ENCODE results near the gene YY1. TPM values are rescaled to one million over a fixed set of nuclear protein-coding genes. Genes with fewer than 3 reads are reported as not detected.

YY1 gene
- total RNA-seq, 1 donor from 2014 or later, result 87.5 TPM

DNA sequence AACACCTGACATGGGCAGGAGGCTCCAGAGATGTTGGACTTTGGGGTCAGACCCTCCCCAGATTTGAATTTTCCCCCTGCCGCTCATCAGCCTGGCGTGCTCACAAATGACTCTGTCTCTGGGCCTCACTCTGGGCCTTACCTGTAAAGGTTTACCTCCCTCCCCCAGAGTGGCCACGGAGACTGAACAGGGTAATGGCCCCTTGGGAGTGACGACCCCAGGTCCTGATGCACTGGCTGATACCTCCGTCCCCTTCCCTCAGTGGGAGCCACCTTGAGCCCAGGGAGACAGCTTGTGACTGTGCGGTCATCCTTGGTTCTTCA is 60.3 kb downstream of the YY1 start:
- no peaks in the 10 kb centered on the region for H3K36me3 ChIP-seq (ENCODE audit: insufficient read depth, low read length)
- peaks cover 11% of the 10 kb centered on the region for H3K36me3 Mint-ChIP-seq (ENCODE audit: low read depth, unreplicated experiment)
- peaks cover 11% of the 10 kb centered on the region for H3K4me1 ChIP-seq (ENCODE audit: insufficient read depth, low read length)
- H3K27ac ChIP-seq (ENCODE audit: low read depth, low read length), result no peak overlapping the region
- H3K27me3 ChIP-seq (ENCODE audit: insufficient read depth, low read length), result no peaks in the 10 kb centered on the region
- no peak overlapping the region for H3K27ac Mint-ChIP-seq (ENCODE audit: unreplicated experiment)
- peaks cover 24% of the 10 kb centered on the region for H3K79me2 ChIP-seq (ENCODE audit: insufficient read depth, low read length)
- FAIRE-seq (no peak), DNase-seq (ENCODE audit: low read depth) (no peak)
- TF ChIP-seq, protein P1, sequence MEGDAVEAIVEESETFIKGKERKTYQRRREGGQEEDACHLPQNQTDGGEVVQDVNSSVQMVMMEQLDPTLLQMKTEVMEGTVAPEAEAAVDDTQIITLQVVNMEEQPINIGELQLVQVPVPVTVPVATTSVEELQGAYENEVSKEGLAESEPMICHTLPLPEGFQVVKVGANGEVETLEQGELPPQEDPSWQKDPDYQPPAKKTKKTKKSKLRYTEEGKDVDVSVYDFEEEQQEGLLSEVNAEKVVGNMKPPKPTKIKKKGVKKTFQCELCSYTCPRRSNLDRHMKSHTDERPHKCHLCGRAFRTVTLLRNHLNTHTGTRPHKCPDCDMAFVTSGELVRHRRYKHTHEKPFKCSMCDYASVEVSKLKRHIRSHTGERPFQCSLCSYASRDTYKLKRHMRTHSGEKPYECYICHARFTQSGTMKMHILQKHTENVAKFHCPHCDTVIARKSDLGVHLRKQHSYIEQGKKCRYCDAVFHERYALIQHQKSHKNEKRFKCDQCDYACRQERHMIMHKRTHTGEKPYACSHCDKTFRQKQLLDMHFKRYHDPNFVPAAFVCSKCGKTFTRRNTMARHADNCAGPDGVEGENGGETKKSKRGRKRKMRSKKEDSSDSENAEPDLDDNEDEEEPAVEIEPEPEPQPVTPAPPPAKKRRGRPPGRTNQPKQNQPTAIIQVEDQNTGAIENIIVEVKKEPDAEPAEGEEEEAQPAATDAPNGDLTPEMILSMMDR (IDR thresholded peaks at IDR 0.05; ENCODE audit: insufficient read depth, low read depth, low read length), result no peak
- TF ChIP-seq EZH2 (IDR thresholded peaks at IDR 0.05; ENCODE audit: insufficient read depth, low read length), result no peak
- H3K9ac ChIP-seq (ENCODE audit: low read length), result no peak overlapping the region
- H3K4me2 ChIP-seq (ENCODE audit: low read length), result no peak overlapping the region
- H3K4me3 Mint-ChIP-seq (ENCODE audit: unreplicated experiment), result no peak overlapping the region
- no peak overlapping the region for H2AFZ ChIP-seq (ENCODE audit: low read depth, low read length)
- H3K4me3 ChIP-seq (ENCODE audit: insufficient read depth, low read depth, low read length), result no peak overlapping the region
- H4K20me1 ChIP-seq (ENCODE audit: insufficient read depth, low read length), result peaks cover 52% of the 10 kb centered on the region
- H3K27me3 Mint-ChIP-seq (ENCODE audit: low read depth, unreplicated experiment), result no peaks in the 10 kb centered on the region
- no peaks in the 10 kb centered on the region for H3K9me3 ChIP-seq (ENCODE audit: insufficient read depth, low read depth, low read length)
- H3K4me1 Mint-ChIP-seq (ENCODE audit: low read depth, unreplicated experiment), result peaks cover 5% of the 10 kb centered on the region
- no peaks in the 10 kb centered on the region for H3K9me3 Mint-ChIP-seq (ENCODE audit: unreplicated experiment)

DNA sequence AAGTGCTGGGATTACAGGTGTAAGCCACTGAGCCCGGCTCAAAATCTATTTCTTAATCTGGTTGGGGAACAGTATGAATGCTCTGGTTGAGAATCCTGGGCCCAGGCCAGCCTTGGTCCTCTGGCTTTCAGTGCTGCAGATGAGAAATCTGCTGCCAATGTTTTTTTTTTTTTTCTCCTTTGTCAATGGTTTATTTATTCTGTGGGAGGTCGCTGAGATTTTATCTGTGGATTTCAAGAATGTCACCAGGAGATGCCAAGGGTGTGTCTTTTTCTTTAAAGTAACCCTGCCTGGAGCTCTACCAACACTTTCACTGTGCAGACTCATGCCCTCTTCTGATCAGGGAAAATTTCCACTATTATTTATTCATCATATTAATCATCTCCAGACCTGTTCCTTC is 63.7 kb downstream of the YY1 start:
- no peaks in the 10 kb centered on the region for H3K9me3 Mint-ChIP-seq (ENCODE audit: unreplicated experiment)
- peaks cover 2% of the 10 kb centered on the region for H3K36me3 Mint-ChIP-seq (ENCODE audit: low read depth, unreplicated experiment)
- no peak overlapping the region for H3K4me3 Mint-ChIP-seq (ENCODE audit: unreplicated experiment)
- Histone ChIP-seq H3K27me3 (ENCODE audit: insufficient read depth, low read length) (no peaks in the 10 kb centered on the region), H3K79me2 (ENCODE audit: insufficient read depth, low read length) (peaks cover 38% of the 10 kb centered on the region), H3K27ac (ENCODE audit: low read depth, low read length) (no peak overlapping the region), H3K9me3 (ENCODE audit: insufficient read depth, low read depth, low read length) (no peaks in the 10 kb centered on the region), H3K36me3 (ENCODE audit: insufficient read depth, low read length) (no peaks in the 10 kb centered on the region), H3K9ac (ENCODE audit: low read length) (no peak overlapping the region), H3K4me3 (ENCODE audit: insufficient read depth, low read depth, low read length) (no peak overlapping the region), H2AFZ (ENCODE audit: low read depth, low read length) (no peak overlapping the region), H3K4me1 (ENCODE audit: insufficient read depth, low read length) (peaks cover 20% of the 10 kb centered on the region), H3K4me2 (ENCODE audit: low read length) (no peak overlapping the region), H4K20me1 (ENCODE audit: insufficient read depth, low read length) (peaks cover 51% of the 10 kb centered on the region)
- no peak for FAIRE-seq
- H3K27ac Mint-ChIP-seq (ENCODE audit: unreplicated experiment), result no peak overlapping the region
- H3K27me3 Mint-ChIP-seq (ENCODE audit: low read depth, unreplicated experiment), result no peaks in the 10 kb centered on the region
- H3K4me1 Mint-ChIP-seq (ENCODE audit: low read depth, unreplicated experiment), result peaks cover 2% of the 10 kb centered on the region
- TF ChIP-seq, protein P1 (IDR thresholded peaks at IDR 0.05; ENCODE audit: insufficient read depth, low read depth, low read length), result no peak
- no peak for TF ChIP-seq EZH2 (IDR thresholded peaks at IDR 0.05; ENCODE audit: insufficient read depth, low read length)
- no peak for DNase-seq (ENCODE audit: low read depth)

DNA sequence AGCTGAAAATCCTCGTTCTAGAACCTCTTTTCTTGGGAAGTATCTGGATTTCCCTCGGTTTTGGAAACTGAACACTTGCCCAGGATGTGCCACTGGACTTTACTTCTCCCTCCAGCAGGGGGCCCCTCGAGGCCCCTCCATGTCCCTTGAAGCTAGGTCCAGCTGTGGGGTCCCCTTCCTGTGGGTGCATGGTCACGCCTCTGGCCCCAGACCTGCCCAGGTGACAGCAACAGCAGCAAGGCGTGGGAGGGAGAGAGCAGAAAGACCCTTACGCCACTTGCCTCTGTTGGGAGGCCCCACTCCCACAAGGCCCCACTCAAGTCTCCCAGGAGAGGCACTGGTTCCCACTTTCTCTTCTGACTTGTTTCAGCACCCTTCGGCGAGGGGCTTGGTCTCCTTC is 64.2 kb downstream of the YY1 start:
- peaks cover 2% of the 10 kb centered on the region for H3K36me3 Mint-ChIP-seq (ENCODE audit: low read depth, unreplicated experiment)
- H3K9ac ChIP-seq (ENCODE audit: low read length), result no peak overlapping the region
- H2AFZ ChIP-seq (ENCODE audit: low read depth, low read length), result no peak overlapping the region
- no peak overlapping the region for H3K4me3 Mint-ChIP-seq (ENCODE audit: unreplicated experiment)
- H3K4me3 ChIP-seq (ENCODE audit: insufficient read depth, low read depth, low read length), result no peak overlapping the region
- H3K9me3 Mint-ChIP-seq (ENCODE audit: unreplicated experiment), result no peaks in the 10 kb centered on the region
- H3K27me3 Mint-ChIP-seq (ENCODE audit: low read depth, unreplicated experiment), result no peaks in the 10 kb centered on the region
- DNase-seq (ENCODE audit: low read depth) (no peak), FAIRE-seq (no peak)
- no peak overlapping the region for H3K4me2 ChIP-seq (ENCODE audit: low read length)
- no peaks in the 10 kb centered on the region for H3K36me3 ChIP-seq (ENCODE audit: insufficient read depth, low read length)
- no peak overlapping the region for H3K27ac Mint-ChIP-seq (ENCODE audit: unreplicated experiment)
- TF ChIP-seq EZH2 (IDR thresholded peaks at IDR 0.05; ENCODE audit: insufficient read depth, low read length), result no peak
- TF ChIP-seq, protein P1 (IDR thresholded peaks at IDR 0.05; ENCODE audit: insufficient read depth, low read depth, low read length), result peak; percentile 66
- no peak overlapping the region for H3K27ac ChIP-seq (ENCODE audit: low read depth, low read length)
- peaks cover 38% of the 10 kb centered on the region for H3K79me2 ChIP-seq (ENCODE audit: insufficient read depth, low read length)
- H3K4me1 ChIP-seq (ENCODE audit: insufficient read depth, low read length), result peaks cover 18% of the 10 kb centered on the region
- no peaks in the 10 kb centered on the region for H3K27me3 ChIP-seq (ENCODE audit: insufficient read depth, low read length)
- no peaks in the 10 kb centered on the region for H3K9me3 ChIP-seq (ENCODE audit: insufficient read depth, low read depth, low read length)
- H3K4me1 Mint-ChIP-seq (ENCODE audit: low read depth, unreplicated experiment), result peaks cover 2% of the 10 kb centered on the region
- peaks cover 49% of the 10 kb centered on the region for H4K20me1 ChIP-seq (ENCODE audit: insufficient read depth, low read length)

All from astrocyte (in vitro differentiated cells and primary cell).